ENCODE measurements around the gene PLCL2.

The PLCL2 gene

DNA sequence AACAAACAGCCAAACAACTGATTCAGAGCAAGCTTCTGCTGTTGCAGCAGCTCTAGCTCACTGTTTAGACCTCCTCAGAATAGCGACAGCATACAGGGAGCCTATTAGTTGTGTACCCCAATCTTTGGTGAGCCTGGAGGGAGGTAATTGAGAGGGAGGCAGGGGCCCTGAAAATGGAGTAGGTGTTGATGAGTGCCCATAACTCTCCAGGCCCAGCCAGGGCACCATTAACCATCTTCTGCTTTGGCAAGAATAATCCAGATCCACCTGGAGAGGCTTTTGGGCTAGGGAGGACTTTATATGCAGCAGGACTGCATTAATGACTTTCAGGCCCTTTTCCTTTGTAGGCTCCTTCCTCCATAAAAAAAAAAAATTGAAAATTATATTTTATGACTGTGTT, 20.9 kb downstream of the PLCL2 start:
- no peak overlapping the region for H3K9ac ChIP-seq (ENCODE audit: low read length)
- no peaks in the 10 kb centered on the region for H3K9me2 ChIP-seq (replicated peaks; ENCODE audit: insufficient read depth, low read length)
- H3K27me3 ChIP-seq (ENCODE audit: low read length): no peaks in the 10 kb centered on the region
- no peaks in the 10 kb centered on the region for H3K79me2 ChIP-seq (ENCODE audit: insufficient read depth, low read length)
- no peak overlapping the region for H2AFZ ChIP-seq (ENCODE audit: low read depth, low read length, severe bottlenecking)
- no peak overlapping the region for H3K4me2 ChIP-seq (ENCODE audit: low read depth, low read length, poor library complexity, severe bottlenecking)
- H3F3A ChIP-seq (ENCODE audit: insufficient read depth): no peaks in the 10 kb centered on the region
- no peaks in the 10 kb centered on the region for H3K9me3 ChIP-seq (ENCODE audit: insufficient read depth, low read length)
- TF ChIP-seq, protein P1, sequence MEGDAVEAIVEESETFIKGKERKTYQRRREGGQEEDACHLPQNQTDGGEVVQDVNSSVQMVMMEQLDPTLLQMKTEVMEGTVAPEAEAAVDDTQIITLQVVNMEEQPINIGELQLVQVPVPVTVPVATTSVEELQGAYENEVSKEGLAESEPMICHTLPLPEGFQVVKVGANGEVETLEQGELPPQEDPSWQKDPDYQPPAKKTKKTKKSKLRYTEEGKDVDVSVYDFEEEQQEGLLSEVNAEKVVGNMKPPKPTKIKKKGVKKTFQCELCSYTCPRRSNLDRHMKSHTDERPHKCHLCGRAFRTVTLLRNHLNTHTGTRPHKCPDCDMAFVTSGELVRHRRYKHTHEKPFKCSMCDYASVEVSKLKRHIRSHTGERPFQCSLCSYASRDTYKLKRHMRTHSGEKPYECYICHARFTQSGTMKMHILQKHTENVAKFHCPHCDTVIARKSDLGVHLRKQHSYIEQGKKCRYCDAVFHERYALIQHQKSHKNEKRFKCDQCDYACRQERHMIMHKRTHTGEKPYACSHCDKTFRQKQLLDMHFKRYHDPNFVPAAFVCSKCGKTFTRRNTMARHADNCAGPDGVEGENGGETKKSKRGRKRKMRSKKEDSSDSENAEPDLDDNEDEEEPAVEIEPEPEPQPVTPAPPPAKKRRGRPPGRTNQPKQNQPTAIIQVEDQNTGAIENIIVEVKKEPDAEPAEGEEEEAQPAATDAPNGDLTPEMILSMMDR (IDR thresholded peaks at IDR 0.05; ENCODE audit: insufficient read depth, low read length, poor library complexity, severe bottlenecking): no peak
- TF ChIP-seq EZH2phosphoT487 (conservative IDR thresholded peaks at IDR 0.05; ENCODE audit: low read length): no peak
- H3K4me3 ChIP-seq (ENCODE audit: insufficient read depth, low read length, poor library complexity, severe bottlenecking): no peak overlapping the region
- no peaks in the 10 kb centered on the region for H3K36me3 ChIP-seq (ENCODE audit: low read length)
- no peak overlapping the region for H3K27ac ChIP-seq (ENCODE audit: low read depth, low read length)
- H4K20me1 ChIP-seq (ENCODE audit: low read depth, low read length): 0 out of 2 replicates have a peak, but pooled peaks cover 2% of the 10 kb centered on the region

DNA sequence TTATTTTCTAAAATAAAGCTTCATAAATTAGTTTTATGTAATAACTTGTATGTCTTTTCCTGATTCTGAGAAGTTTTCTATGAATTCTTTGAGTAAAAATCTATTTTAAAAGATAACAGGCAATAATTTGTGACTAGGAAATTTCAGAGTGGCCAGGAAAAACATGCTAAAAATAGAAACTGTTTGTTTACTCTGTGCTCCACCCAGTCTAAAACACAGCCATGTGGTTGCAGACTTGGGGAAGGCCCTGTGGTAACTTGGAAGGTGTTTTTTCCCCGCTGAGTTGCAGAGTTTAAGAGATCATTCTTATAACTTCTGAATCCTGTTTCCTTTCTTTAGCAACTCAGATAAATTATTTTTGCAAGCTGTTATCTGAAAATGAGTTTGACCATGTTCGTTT, 21.9 kb downstream of the PLCL2 start:
- no peaks in the 10 kb centered on the region for H3K79me2 ChIP-seq (ENCODE audit: insufficient read depth, low read length)

DNA sequence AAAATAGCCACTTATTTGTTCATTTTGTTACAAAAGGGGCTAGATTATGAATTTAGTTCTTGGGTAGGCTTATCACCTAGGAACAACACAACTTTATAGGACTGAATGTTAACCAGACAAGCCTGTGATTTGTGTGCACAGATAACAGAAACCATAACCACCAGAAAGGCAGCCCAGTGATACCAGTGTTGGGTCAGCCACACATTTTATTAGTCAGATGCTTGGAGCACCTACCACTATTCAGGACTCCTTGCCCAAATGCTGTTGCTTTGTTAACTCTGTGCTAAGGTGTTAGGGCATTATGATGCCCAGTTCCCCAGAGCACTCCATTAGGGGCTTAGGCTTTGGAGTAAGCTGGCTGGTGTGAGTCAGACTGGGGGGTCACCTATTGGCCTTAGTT, 22.5 kb downstream of the PLCL2 start:
- H3K4me2 ChIP-seq (ENCODE audit: low read depth, low read length, poor library complexity, severe bottlenecking): no peak overlapping the region
- no peaks in the 10 kb centered on the region for H4K20me1 ChIP-seq (ENCODE audit: low read depth, low read length)
- no peaks in the 10 kb centered on the region for H3K36me3 ChIP-seq (ENCODE audit: low read length)
- TF ChIP-seq EZH2phosphoT487 (conservative IDR thresholded peaks at IDR 0.05; ENCODE audit: low read length): no peak
- TF ChIP-seq, protein P1 (IDR thresholded peaks at IDR 0.05; ENCODE audit: insufficient read depth, low read length, poor library complexity, severe bottlenecking): no peak
- no peaks in the 10 kb centered on the region for H3K27me3 ChIP-seq (ENCODE audit: low read length)
- H3K27ac ChIP-seq (ENCODE audit: low read depth, low read length): no peak overlapping the region
- no peak overlapping the region for H3K4me3 ChIP-seq (ENCODE audit: insufficient read depth, low read length, poor library complexity, severe bottlenecking)
- H3F3A ChIP-seq (ENCODE audit: insufficient read depth): peaks cover 5% of the 10 kb centered on the region; the same call in 1 of the 2 replicates
- H3K9me3 ChIP-seq (ENCODE audit: insufficient read depth, low read length): no peaks in the 10 kb centered on the region
- H3K9me2 ChIP-seq (replicated peaks; ENCODE audit: insufficient read depth, low read length): no peaks in the 10 kb centered on the region
- H3K9ac ChIP-seq (ENCODE audit: low read length): no peak overlapping the region
- H3K79me2 ChIP-seq (ENCODE audit: insufficient read depth, low read length): no peaks in the 10 kb centered on the region
- H2AFZ ChIP-seq (ENCODE audit: low read depth, low read length, severe bottlenecking): no peak overlapping the region

More for the DNA sequence above, 21.9 kb downstream of the PLCL2 start:
- no peaks in the 10 kb centered on the region for H3K27me3 ChIP-seq (ENCODE audit: low read length)
- no peaks in the 10 kb centered on the region for H3F3A ChIP-seq (ENCODE audit: insufficient read depth)
- H3K9ac ChIP-seq (ENCODE audit: low read length): no peak overlapping the region
- H3K27ac ChIP-seq (ENCODE audit: low read depth, low read length): no peak overlapping the region
- no peak overlapping the region for H3K4me3 ChIP-seq (ENCODE audit: insufficient read depth, low read length, poor library complexity, severe bottlenecking)
- H3K9me3 ChIP-seq (ENCODE audit: insufficient read depth, low read length): no peaks in the 10 kb centered on the region
- no peaks in the 10 kb centered on the region for H3K36me3 ChIP-seq (ENCODE audit: low read length)
- no peaks in the 10 kb centered on the region for H3K9me2 ChIP-seq (replicated peaks; ENCODE audit: insufficient read depth, low read length)
- no peak overlapping the region for H3K4me2 ChIP-seq (ENCODE audit: low read depth, low read length, poor library complexity, severe bottlenecking)
- H2AFZ ChIP-seq (ENCODE audit: low read depth, low read length, severe bottlenecking): no peak overlapping the region
- H4K20me1 ChIP-seq (ENCODE audit: low read depth, low read length): 0 out of 2 replicates have a peak, but pooled peaks cover 1% of the 10 kb centered on the region
- TF ChIP-seq, protein P1 (IDR thresholded peaks at IDR 0.05; ENCODE audit: insufficient read depth, low read length, poor library complexity, severe bottlenecking): no peak
- TF ChIP-seq EZH2phosphoT487 (conservative IDR thresholded peaks at IDR 0.05; ENCODE audit: low read length): no peak

Data from SU-DHL-6 (cell line).